HG02852 (cell line): ENCODE measurements around the gene GP2.

ENCODE experiments used
- ATAC-seq: cut with Tn5 transposase; IDR thresholded peaks from one replicate; pipeline ENCODE4 v1.9.1; 2021; ENCODE audit warnings: mild to moderate bottlenecking, moderate library complexity; ENCODE audit not compliant: unreplicated experiment

Gene GP2

DNA sequence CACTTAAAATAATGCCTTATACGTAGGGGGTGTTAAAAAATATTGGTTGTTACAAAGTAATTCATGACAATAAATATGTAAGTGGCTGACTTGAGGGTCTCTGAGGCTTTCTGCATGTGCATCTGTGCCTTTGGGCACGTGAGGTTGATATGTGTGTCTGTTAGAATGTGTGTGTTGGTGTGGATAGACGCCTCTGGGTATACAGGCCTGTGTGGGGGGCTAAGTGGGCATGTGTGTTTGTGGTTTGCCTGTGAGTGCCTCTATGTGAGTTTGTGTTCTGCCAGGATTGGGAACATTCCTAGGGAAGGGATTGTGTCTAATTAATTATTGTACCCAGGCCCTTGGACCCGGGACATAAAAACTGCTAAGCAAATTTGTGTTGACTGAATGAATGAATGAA lies 19.0 kb downstream of the GP2 start:
- no peak for ATAC-seq

DNA sequence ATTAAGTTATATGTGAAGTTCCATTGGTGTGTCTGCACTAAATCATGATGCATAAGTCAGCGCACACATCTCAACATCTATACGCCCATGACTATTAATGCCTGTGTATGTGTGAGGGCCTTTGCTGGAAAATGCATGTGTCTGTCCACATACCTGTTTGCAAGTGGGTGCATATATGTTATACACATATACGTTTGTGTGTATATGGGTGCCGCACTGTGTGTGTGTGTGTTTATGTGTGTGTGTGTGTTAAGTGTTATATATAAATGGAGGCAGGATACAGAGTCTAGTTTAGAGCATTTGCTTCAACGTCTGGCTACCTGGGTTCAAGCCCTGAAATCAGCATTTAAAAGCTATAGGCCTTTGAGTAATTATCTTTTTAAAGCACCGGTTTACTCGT lies 19.5 kb downstream of the GP2 start:
- no peak for ATAC-seq

DNA sequence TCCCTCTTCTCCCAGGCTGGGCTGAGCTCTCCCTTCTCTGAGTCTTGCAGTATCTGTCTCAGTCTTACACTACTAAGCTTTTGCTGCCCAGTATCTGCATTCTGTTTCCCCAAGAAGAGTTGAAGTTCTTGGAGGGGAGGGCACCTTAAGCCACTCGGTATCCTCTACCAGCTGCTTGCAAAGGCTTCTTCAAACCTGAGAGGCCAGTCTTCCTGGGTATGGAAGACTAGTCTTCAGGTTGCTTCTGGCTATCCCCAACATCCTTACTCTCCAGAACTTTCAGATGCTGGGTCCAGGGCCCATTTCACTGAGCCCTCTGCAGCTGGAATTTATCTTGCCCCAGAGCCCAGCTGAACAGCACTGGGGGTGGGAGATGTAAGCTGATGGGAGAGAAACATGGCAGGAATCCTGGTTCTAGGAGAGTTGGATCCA lies 20.1 kb downstream of the GP2 start:
- ATAC-seq = no peak

DNA sequence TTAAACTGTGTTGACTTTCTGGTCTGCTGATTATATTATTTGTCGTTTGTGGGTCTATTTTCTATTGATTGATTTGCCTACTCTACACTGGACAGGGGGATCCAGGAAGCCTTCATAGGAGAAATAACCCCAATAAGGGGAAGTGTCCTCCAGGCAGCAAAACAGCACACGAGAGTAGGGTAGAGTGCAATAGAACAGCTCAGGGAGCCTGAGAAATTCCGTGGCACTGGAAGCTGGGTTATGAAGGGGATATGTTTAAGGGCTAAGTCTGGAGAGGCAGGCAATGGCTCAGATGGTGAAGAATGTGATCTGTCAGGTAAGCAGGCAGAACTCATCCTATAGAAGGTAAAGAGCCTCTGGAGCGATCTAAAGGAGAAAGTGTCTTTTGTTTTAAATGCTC lies 20.9 kb downstream of the GP2 start:
- ATAC-seq = no peak

DNA sequence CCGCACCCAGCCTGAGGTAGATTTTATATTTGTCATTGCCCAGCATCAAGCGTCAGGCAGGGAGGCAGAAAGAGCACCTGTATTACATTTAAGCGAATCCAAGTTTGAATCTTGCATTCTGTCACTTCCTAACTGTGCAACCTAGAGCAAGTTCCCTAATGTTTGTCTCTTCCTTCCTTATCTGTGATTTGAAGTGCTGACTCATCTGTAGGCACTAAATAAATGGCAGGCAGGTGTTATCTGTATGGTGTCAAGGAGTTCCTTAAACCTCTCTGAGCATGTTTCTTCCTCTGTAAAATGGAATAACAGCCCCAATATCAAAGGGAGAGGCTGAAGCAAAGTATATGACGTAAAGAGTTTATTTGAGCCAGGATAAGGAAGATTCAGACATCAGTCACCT lies 24.3 kb downstream of the GP2 start:
- no peak for ATAC-seq

DNA sequence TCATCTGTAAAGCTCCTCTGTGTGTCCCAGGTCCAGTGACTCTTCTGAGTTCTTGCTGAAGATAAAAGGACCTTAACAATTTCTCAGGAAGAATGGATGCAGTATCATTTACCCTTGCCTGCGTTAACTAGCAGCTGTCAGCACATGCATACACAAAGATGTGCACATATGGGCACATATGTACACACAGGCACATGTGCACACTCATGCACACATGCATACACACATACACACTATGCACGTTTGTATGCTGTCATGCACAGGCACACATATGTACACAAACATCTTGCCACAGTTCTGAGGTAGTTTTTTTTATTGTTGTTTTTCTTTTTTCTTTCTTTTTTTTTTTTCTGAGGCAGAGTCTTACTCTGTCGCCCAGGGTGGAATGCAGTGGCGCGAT lies 24.9 kb downstream of the GP2 start:
- ATAC-seq = no peak

DNA sequence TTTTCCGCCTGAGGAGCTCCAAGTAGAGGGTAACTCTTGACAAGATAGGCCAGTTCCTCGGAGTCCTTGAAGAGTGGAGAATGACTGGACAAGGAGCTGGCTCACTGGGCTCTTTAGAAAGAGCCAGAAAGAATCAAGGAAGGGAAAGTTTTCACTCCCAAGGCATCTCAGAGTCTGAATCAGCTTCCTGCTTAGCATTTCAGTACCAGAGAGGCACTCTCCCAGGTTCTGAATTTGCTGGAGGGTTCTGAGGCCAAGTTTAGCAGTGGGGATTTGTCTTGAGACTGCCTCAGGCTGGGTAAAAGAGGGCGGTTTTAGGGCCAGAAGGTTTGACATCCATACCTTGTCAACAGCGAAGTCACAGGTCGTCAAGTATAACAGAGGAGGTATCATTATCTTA lies 25.5 kb downstream of the GP2 start:
- no peak for ATAC-seq

DNA sequence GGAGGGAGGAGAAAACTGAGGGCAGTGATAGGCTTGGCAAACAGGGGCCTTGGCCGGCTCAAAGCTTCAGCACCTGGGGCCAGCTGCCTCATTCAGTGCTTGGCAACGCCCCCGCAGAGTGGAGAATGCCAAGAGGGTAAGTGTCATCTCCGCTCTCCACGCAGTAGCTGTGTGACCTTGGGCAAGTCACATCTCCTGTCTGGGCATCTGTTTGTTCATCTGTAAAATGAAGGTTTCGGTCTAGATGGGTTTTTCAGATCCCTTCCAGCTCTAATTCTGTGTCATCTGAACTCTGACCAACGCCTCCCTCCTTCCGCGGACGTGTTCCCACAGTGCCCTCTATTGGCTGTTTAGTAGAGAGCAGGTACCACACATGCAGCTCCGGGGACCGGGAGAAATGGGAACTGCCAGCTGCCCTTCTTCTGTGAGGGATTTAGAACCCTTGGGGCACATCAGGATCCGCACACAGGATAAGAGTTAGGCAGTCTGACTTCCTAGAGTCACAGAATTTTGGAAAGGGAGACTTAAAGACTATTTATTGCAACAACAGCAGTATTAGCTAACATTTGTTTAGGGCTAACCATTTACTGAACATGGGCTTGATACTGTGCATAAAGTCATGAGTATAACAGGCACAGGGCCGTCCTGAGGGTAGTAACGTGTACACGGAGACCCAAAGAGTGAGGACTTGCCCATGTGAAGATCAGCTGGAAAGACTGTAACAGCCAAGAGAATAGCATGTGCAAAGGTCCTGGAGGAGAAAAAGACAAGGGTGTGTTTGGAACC lies 26.8 kb downstream of the GP2 start:
- peak; percentile 44 for ATAC-seq

DNA sequence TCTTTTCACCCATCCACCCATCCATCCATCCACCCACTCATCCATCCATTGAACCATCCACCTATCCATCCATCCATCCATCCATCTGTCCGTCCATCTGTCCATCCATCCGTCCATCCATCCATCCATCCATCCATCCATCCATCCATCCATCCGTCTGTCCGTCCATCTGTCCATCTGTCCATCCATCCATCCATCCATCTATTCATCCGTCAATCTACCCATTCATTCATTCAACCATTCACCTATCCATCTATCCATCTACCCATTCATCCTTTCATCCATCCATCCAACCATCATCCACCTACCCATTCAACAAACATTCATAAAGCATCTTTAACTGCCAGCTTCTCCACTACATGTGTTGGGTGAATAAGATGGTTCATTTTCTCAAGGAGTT lies 28.9 kb downstream of the GP2 start:
- ATAC-seq = no peak

DNA sequence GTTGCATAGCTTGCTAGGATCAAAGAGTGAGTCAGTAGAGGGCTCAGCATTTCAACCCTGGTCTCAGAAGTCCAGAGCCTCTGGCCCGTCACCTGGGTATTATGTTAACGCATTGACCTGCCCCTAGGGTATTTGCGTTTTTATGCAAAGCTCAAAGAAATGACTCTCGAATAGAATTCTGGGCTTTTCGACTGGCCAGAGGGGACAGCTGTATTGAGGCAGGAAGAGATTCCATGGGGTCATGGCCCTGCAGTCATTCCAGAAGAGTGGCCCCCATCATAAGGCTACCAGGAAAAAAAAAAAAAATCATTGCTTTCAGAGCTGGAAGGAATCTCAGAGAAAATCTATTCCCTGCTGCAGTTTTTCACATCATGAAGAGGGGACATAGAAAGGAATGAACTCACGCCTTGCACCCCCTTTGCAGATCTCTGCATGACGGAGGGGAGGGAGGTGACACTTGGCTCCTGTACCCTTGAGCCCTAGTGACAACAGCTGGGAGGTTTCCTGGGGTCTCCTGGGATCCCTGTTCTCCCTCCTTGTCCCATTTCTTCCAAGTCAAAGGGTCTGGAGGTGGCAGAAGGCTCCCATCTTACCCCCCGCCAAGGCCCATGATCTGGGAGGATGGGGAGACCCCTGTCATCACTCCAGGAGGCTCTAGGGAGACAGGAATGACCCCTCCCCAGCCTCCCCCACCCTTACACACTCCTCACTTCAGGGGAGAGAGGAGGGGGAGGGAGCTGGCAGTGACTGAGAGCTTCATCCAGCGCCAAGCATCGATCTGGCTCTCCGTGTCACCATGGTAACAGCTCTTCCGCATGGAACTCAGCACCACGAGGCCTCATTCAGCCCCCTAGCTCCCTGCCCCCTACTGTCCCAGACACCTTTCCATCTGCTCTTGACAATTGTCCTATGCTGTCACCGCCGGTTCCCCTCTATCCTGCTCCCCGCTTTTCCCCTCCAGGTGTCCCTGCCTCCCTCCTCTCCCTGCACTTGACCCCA lies 35.8 kb downstream of the GP2 start:
- ATAC-seq = no peak

DNA sequence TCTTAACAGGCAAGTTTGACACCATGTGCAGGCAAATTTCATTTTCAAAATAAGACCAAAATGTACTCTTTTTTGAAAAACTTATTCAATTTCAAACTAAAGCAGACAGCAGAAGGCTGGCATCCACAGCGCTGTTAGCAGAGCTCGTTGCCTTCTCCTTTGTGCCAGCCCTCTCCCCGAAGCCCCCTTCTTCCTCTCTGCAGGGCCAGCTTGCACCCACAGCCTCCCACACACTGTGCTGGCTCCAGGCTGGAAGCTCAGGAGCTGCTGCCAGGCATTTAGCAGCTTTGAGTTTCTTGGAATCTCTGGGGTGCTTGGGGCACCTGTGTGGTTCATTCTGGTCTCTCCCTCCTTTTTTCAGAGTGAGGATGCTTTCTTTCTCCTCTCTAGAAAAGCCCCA lies 37.7 kb downstream of the GP2 start:
- no peak for ATAC-seq

DNA sequence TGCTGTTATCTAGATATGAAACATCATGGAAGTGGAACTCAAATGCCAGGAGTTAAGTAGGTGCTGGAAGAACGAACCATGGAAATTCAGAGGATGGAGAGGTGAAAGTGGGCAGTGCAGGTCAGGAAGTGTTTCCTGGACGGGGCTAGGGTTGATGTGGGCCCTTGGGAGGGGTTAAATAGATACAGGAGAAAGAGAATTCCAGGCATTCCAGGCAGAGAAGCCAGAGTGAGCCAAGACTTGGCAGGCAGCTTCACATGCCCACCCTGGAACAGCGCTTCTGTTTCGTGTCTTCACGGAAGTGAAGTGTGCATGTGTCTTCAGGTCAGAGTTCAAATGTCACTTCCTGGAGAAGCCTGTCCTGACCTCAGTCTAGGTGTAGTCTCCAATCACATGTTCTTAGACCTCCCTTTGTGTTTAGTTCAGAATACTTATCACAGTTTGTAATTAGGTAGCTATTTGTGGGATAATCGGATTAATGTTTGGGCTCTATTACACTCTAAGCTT lies 41.3 kb downstream of the GP2 start:
- ATAC-seq = no peak

DNA sequence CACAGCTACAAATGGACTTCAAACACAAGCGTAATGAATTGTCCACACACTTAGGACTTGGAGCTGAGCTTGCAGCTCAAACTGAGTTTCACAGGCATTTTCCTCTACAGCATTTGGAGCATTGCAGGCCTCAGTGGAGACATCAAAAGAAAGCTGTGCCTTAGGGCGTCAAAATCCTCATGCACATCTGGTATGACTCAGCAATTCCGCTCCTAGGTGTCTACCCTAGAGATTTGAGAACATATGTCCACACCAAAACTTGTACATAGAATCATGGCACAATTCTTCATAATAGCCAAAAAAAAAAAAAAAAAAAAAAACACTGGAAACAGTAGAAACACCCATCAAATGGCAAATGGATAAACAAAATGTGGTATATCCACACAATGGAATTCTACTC lies 47.1 kb downstream of the GP2 start:
- no peak for ATAC-seq

DNA sequence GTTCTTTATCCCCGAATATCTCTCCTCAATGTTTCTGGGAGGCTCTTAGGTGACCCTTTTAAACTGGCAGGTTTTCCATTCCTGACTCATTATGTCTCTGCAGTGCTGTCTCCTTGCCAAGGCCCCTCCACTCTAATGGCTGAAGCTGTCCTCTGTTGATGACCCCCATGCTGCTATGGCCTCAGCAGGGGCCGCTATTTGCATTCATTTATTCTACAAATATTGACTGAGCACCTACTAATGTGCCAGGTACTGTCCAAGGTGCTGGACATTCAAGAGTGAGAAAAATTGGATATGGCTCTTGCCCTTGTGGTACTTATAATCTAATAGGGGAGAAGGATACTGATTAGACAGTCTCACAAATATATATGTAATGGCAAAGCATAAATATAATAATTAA lies 55.4 kb downstream of the GP2 start:
- ATAC-seq = no peak

DNA sequence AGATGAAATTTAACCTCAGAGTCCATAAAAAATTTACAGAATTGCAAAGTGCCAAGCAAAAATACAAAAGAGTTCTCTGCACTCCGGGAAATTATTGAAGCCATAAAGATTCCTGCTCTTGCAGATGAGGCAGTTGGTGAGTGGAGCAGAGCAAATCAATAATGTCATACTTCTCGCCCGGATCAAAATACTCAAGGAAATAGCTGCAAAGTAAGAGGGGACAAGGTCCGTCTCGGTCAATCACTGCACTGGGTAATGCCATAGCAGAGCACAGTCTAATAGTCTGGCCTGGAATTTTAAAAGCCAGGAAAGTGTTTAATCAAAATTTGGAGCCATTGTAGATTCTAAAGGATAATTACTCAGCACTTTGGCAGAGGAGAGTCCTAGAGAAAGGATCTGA lies 58.9 kb downstream of the GP2 start:
- no peak for ATAC-seq

DNA sequence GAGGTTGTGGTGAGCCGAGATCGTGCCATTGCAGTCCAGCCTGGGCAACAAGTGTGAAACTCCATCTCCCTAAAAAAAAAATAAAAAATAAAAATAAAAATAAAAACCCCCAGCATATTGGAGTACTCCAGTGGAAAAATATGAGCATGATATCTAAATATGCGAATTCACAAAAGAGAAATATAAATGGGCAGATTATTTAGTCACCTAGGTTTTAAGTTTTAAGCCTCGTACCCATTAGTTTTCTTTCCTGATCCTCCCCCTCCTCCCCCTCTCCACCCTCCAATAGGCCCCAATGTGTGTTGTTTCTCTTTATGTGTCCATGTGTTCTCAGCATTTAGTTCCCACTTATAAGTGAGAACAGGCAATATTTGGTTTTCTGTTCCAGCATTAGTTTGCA lies 62.3 kb downstream of the GP2 start:
- no peak for ATAC-seq

DNA sequence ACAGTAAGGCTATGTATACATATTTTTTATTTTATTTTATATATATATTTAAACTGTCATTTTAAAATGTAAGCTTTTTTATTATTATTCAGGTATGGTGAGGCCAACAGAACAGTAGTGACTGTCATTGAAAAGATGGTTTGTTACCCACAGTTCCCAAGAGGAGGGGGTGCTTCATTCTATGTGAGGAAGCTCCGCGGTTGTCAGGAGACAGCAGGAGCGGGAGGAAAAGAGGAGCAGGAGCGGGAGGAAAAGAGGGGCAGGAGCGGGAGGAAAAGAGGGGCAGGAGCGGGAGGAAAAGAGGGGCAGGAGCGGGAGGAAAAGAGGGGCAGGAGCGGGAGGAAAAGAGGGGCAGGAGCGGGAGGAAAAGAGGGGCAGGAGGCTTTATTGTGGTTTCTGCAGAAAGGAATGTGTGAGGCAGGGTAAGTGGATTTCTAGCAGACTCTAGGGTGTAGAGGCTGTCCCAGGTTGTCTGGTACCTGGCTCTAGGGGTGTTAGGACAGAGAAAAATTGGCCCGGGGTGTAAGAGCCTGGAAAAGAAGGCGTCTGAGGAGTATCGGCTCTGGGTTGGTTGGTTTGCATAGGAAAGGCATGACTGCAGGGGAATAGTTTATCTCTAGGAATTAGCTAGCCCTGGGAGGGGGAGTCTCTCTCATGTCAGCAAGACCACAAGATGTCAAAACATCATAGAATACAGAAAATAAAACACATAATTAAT lies 64.0 kb downstream of the GP2 start:
- no peak for ATAC-seq

DNA sequence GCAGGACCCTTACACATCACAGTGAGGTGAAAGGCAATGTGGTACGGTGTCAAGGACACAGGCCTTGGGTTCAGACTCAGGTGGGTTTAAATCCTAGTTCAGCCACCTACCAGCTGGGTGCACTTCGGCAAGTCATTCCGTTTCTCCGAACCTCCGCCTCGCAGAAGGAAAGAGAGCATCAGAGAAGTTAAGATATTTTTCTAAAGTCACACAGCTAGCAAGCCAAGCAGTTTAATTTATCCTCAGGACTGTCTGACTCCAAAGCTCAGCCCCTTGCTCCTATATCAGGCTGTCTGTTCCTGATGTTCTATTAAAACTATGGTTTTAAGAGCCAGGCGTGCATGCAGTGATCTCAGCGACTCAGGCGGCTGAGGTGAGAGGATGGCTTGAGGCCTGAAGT lies 65.1 kb downstream of the GP2 start:
- no peak for ATAC-seq

DNA sequence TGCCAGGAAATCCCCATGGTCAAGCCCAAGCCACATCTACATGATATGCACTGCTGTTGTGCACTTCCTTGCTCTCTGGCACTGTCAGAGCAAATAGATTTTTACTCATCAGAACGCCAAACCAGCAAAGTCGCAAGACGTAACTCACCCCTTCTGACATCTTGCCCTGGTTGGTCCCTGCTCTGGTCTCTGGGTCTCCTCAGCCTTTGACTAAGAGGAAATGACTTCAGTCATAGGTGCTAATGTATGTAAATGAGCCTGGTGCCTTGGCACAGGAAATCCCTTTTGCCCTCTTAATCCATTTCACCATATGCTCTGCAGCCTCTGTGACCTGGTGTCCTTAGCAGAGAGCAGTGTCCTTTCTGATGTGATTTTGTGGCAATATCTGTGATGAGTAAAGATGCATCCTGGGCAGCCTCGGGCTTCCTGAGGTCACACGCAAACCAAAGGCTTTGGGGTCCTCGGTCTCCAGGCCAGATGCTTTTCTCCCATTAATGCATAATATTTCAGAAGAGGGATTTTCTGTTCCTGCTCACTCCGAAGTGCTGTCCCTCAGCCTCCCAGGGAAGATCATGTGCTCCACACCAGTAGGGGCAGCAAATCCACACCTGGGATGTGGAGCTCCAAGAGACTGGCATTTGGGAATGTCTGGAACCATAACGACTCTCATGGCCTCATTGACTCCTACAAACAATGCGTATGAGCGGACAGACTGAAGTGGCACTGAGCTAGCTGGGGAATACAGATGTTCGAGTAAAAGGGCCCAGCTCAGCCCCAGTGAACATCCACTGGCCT lies 66.9 kb downstream of the GP2 start:
- ATAC-seq = no peak
